HL-60 (cell line): Measurements from ENCODE around the gene OSBPL2.

Source experiments
- DNase-seq, 2 experiments: peaks; one replicate each; pipeline ENCODE4 v3.0.0-alpha.2; 2010 to 2020; ENCODE audit warnings: low read depth in 1 of 2, low spot score in 1 of 2
- H3K27ac ChIP-seq: fragments of 250-450 bp; sonication (Bioruptor Pico); replicated peaks from 2 replicates; pipeline ENCODE4 v1.5.1; 2020; ENCODE audit warnings: mild to moderate bottlenecking, moderate library complexity
- H3K27me3 ChIP-seq: fragments of 250-450 bp; sonication (Bioruptor Pico); 2 replicates; pipeline ENCODE4 v1.5.1; 2021; ENCODE audit warnings: mild to moderate bottlenecking, moderate library complexity; ENCODE audit not compliant: insufficient read depth, poor library complexity, severe bottlenecking
- H3K4me3 ChIP-seq: replicated peaks from 2 replicates; pipeline ENCODE4 v1.5.1; 2011; ENCODE audit warnings: mild to moderate bottlenecking, control low read depth, low read length; ENCODE audit not compliant: insufficient read depth
- CTCF ChIP-seq: IDR thresholded peaks from one replicate; pipeline ENCODE4 v1.5.1; 2011; ENCODE audit warnings: low read length, control low read depth, inconsistent platforms; ENCODE audit not compliant: insufficient read depth
- GABPA ChIP-seq: IDR thresholded peaks from 2 replicates; pipeline ENCODE4 v1.6.1; 2012; ENCODE audit warnings: low read depth
- POLR2AphosphoS5 ChIP-seq: IDR thresholded peaks from 2 replicates; pipeline ENCODE4 v1.6.1; 2012; ENCODE audit warnings: low read depth
- REST ChIP-seq: IDR thresholded peaks from 2 replicates; pipeline ENCODE4 v1.6.1; 2012; ENCODE audit warnings: low read depth; ENCODE audit not compliant: insufficient replicate concordance
- SPI1 ChIP-seq: IDR thresholded peaks from 2 replicates; pipeline ENCODE4 v1.6.1; 2012; ENCODE audit warnings: low read depth, mild to moderate bottlenecking, borderline replicate concordance

Gene OSBPL2

GRCh38 chr20:62326559-62326958, 88.2 kb downstream of the OSBPL2 start:
- no peaks in the 10 kb centered on the region for H3K27me3 ChIP-seq
- H3K4me3 ChIP-seq = no peak overlapping the region
- H3K27ac ChIP-seq = no peak overlapping the region
- TF ChIP-seq SPI1 (no peak), REST (no peak), CTCF (no peak), POLR2AphosphoS5 (no peak), GABPA (no peak)
- no peak for DNase-seq

GRCh38 chr20:62326959-62327725, 88.8 kb downstream of the OSBPL2 start:
- Histone ChIP-seq H3K4me3 (no peak overlapping the region), H3K27ac (no peak overlapping the region), H3K27me3 (no peaks in the 10 kb centered on the region)
- DNase-seq = no peak
- TF ChIP-seq CTCF (no peak), POLR2AphosphoS5 (no peak), GABPA (no peak), REST (no peak), SPI1 (no peak)

- TF ChIP-seq SPI1 (no peak), POLR2AphosphoS5 (no peak), GABPA (no peak), CTCF (no peak), REST (no peak)
- DNase-seq = no peak
- Histone ChIP-seq H3K27ac (no peak overlapping the region), H3K4me3 (no peak overlapping the region), H3K27me3 (no peaks in the 10 kb centered on the region)
Measured at GRCh38 chr20:62327726-62328495, 89.6 kb downstream of the OSBPL2 start.
